ENCODE measurements around the gene CACNA1F. TPM values are rescaled to one million over a fixed set of nuclear protein-coding genes. Genes with fewer than 3 reads are reported as not detected.

The CACNA1F gene
- total RNA-seq, 2 donors from 2014 or later: 0.14 TPM; not detected in 1

DNA sequence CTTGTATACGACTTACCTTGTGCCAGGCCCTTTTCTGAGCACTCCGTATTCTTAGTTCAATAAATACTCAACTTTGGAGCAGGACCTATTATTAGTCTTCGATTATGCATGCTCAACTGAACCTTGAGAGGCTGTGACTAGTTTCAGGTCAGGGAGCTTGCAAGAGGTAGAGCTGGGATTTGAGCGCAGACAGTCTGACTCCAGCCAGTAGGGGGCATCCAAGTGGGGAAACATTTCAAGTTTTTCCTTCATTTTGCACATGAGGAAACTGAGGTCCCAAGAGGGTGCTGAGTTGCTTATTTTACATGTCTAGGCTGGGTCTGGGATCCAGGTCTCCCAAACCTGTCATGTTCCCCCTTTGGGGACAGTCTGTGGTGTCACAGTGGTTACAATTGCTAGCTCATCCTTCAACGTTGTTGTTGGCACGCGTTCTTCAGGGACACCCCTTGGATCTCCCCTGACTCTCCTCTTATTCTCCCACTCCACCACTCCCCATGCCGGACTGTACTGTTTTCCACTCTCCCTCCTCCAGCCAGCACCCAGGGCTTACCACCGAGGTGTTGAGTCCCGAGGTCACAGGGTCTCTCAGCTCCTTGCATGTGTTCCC lies 40.3 kb downstream of the CACNA1F start:
- ATAC-seq (no peak), DNase-seq (ENCODE audit: low spot score) (no peak)
- H3K27me3 Mint-ChIP-seq: peaks cover under 1 to 2% of the 10 kb centered on the region in 2 donors
- H3K9me3 Mint-ChIP-seq: no peaks in the 10 kb centered on the region
- H3K4me3 Mint-ChIP-seq: peak overlapping the region; percentile 44
- peaks cover 14 to 26% of the 10 kb centered on the region in 2 donors for H3K4me1 Mint-ChIP-seq (ENCODE audit: low read depth in 2 of 2)
- H3K36me3 Mint-ChIP-seq: no peaks in the 10 kb centered on the region
- H3K27ac Mint-ChIP-seq: peak overlapping the region in 1 of 2 donors; percentile 36

GRCh38 chrX:49191574-49192011 lies 41.5 kb downstream of the CACNA1F start:
- Mint-ChIP-seq H3K4me1 (ENCODE audit: low read depth in 2 of 2) (peaks cover 14 to 24% of the 10 kb centered on the region in 2 donors), H3K9me3 (no peaks in the 10 kb centered on the region), H3K36me3 (no peaks in the 10 kb centered on the region), H3K4me3 (peak overlapping the region; percentile 97), H3K27me3 (no peaks in the 10 kb centered on the region), H3K27ac (peak overlapping the region; percentile 86 to 90)
- no peak for DNase-seq (ENCODE audit: low spot score)
- peak in 1 of 2 donors; percentile 18 for ATAC-seq

- ATAC-seq (peak; percentile 94 to 95), DNase-seq (ENCODE audit: low spot score) (peak; percentile 93)
- H3K27ac Mint-ChIP-seq: peak overlapping the region; percentile 86 to 90
- H3K4me1 Mint-ChIP-seq (ENCODE audit: low read depth in 2 of 2): peaks cover 16 to 24% of the 10 kb centered on the region in 2 donors
- no peaks in the 10 kb centered on the region for H3K27me3 Mint-ChIP-seq
- peak overlapping the region; percentile 97 for H3K4me3 Mint-ChIP-seq
- no peaks in the 10 kb centered on the region for H3K9me3 Mint-ChIP-seq
- H3K36me3 Mint-ChIP-seq: no peaks in the 10 kb centered on the region
These were observed 42.1 kb downstream of the CACNA1F start for GRCh38 chrX:49190821-49191573.

DNA sequence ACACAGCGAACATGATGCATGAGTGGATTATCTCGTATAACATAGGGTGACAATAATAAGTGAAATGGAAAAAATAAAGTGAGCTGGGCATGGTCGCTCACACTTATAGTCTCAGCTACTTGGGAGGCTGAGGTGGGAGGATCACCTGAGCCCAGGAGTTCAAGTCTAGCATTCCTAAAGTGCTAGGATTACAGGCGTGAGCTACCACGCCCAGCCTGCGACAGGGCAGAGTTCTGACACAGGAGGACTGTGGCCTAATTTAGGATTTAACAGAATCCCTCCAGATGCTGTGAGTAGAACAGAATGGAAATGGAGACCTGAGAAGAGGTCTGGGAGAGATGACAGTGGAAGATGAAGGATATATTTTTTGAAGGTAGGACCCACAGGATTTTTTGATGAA lies 43.5 kb downstream of the CACNA1F start:
- Mint-ChIP-seq H3K4me3 (peak overlapping the region; percentile 97), H3K27me3 (no peaks in the 10 kb centered on the region), H3K9me3 (no peaks in the 10 kb centered on the region), H3K4me1 (ENCODE audit: low read depth in 2 of 2) (peaks cover 22 to 29% of the 10 kb centered on the region in 2 donors), H3K36me3 (no peaks in the 10 kb centered on the region), H3K27ac (peak overlapping the region in 1 of 2 donors; percentile 90)
- ATAC-seq: no peak
- DNase-seq (ENCODE audit: low spot score): no peak

- no peak overlapping the region for H3K4me3 Mint-ChIP-seq
- H3K4me1 Mint-ChIP-seq (ENCODE audit: low read depth in 2 of 2): peaks cover 19 to 25% of the 10 kb centered on the region in 2 donors
- no peak for ATAC-seq
These were observed 44.6 kb downstream of the CACNA1F start for GRCh38 chrX:49188468-49189076.

DNA sequence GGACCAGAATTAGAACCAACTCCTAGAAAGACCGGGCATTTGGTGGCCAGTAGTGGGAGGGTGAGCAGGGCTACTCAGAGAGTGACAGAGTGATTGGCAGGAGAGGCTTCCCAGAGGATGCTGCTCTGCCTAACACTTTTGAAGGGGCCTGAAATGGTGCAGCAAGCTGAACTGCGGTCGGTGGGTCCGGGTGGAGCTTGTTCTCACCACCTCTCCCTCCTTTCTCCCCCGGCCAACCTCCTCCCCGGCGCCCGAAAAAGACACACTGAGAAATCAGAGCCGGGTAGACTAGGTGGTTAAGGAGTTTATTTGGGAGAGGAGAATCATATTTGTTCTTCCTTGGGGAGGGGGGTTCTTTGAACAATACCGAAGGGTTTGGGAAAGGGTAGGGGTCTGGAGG lies 45.6 kb downstream of the CACNA1F start:
- H3K27me3 Mint-ChIP-seq: no peaks in the 10 kb centered on the region
- H3K9me3 Mint-ChIP-seq: no peaks in the 10 kb centered on the region
- DNase-seq (ENCODE audit: low spot score) (no peak), ATAC-seq (no peak)
- H3K4me3 Mint-ChIP-seq: no peak overlapping the region
- peaks cover under 1% of the 10 kb centered on the region for H3K36me3 Mint-ChIP-seq
- peaks cover 18 to 20% of the 10 kb centered on the region in 2 donors for H3K4me1 Mint-ChIP-seq (ENCODE audit: low read depth in 2 of 2)
- no peak overlapping the region for H3K27ac Mint-ChIP-seq

More at GRCh38 chrX:49188468-49189076, 44.6 kb downstream of the CACNA1F start:
- no peaks in the 10 kb centered on the region for H3K27me3 Mint-ChIP-seq
- no peaks in the 10 kb centered on the region for H3K36me3 Mint-ChIP-seq
- H3K27ac Mint-ChIP-seq: no peak overlapping the region
- H3K9me3 Mint-ChIP-seq: no peaks in the 10 kb centered on the region
- no peak for DNase-seq (ENCODE audit: low spot score)

- DNase-seq (ENCODE audit: low spot score) (no peak), ATAC-seq (no peak)
- Mint-ChIP-seq H3K4me3 (no peak overlapping the region), H3K9me3 (no peaks in the 10 kb centered on the region), H3K4me1 (ENCODE audit: low read depth in 2 of 2) (peaks cover 20 to 21% of the 10 kb centered on the region in 2 donors), H3K36me3 (peaks cover 5% of the 10 kb centered on the region), H3K27ac (no peak overlapping the region), H3K27me3 (no peaks in the 10 kb centered on the region)
These were observed 46.1 kb downstream of the CACNA1F start for GRCh38 chrX:49187028-49187394.

DNA sequence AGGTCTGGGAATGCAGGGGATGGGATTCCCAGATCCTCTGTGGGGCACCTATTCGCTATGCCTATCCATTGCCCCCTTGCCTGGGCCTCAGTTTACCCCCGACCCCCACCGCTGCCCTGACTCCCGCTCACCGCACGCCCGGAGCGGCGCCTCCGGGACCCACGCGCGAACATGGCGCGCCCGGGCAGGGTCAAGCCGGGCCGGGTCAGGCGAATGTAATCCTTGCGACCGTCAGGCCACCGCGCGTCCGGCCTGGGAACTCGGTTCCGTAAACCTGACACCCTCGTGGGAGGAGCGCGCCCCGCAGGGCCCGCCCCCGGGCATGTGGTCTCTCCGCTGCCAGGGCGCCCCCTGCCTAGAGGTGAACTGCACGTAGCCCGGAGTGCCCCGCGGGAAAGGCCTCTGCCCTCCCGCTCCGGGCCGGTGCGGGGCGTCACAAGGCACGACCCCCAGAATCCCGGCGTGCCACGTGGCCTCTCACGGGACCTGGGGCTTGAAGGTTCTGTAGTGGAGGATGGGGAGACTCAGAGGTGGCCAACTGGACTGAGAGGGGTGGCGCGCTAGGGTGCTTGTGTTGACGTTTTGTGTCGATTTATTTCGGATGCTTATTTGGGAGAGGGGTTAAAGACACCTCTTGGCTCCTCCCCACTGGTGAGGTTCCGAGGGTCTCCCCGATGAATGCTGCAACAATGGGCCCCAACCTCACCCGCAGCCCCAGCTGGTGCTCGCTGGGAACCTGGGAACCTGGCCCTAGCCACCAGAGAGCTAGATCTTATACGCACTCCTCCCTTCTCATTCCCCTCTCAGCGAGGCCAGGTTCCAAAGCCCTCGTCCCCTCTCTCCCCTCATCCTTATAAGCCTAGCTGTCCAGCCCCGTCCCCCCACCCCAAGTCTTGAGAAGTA lies 46.8 kb downstream of the CACNA1F start, which contains the start of gene PRICKLE3:
Gene PRICKLE3 (minus strand): TSS at position 249 of the 903 bp plus-strand sequence. CDS start 76 bp downstream, at position 173.
- peak; percentile 51 to 52 for ATAC-seq
- peak within 1 kb of the TSS in 1 of 2 donors; percentile 56 for H3K27ac Mint-ChIP-seq
- H3K4me1 Mint-ChIP-seq (ENCODE audit: low read depth in 2 of 2): peaks cover 20 to 21% of the 10 kb centered on the region in 2 donors
- peak; percentile 88 for DNase-seq (ENCODE audit: low spot score)
- H3K9me3 Mint-ChIP-seq: no peaks in the 10 kb centered on the region
- peak within 1 kb of the TSS; percentile 80 for H3K4me3 Mint-ChIP-seq
- no peaks in the 10 kb centered on the region for H3K27me3 Mint-ChIP-seq
- H3K36me3 Mint-ChIP-seq: peaks cover 5% of the 10 kb centered on the region

GRCh38 chrX:49184294-49185281 lies 48.6 kb downstream of the CACNA1F start:
- peaks cover 11% of the 10 kb centered on the region for H3K36me3 Mint-ChIP-seq
- DNase-seq (ENCODE audit: low spot score) (no peak), ATAC-seq (peak in 1 of 2 donors; percentile 46)
- H3K9me3 Mint-ChIP-seq: no peaks in the 10 kb centered on the region
- peak overlapping the region; percentile 80 for H3K4me3 Mint-ChIP-seq
- peaks cover 8 to 20% of the 10 kb centered on the region in 2 donors for H3K4me1 Mint-ChIP-seq (ENCODE audit: low read depth in 2 of 2)
- peak overlapping the region; percentile 39 to 56 for H3K27ac Mint-ChIP-seq
- no peaks in the 10 kb centered on the region for H3K27me3 Mint-ChIP-seq

DNA sequence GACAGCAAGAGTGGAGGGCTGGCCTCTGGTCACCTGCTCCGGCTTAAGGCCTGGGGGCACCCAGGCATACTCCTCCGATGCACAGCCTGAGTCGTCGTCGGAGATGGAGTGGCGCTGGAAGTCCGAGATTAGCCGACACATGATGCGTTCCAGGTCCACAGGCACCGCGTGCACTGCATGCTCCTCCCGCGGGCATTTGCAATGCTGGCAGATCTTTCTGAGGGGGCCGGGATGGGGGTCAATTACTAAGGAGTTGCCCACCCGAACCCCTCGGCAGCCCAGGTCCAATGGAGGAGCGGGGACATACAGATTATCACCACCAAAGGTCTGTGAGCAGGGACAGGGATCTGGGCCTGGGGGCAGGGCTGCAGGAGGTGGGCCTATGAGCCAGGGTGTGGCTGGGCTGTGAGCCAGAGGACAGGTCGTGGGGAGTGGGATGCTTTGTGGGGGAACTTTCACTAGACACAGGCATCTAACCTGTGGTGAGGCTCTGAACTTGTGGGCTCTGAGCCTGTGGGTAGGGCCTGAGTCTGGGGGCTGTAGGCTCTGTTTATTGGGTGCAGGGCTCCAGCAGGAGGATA lies 49.3 kb downstream of the CACNA1F start:
- ATAC-seq (no peak), DNase-seq (ENCODE audit: low spot score) (no peak)
- peaks cover 5 to 22% of the 10 kb centered on the region in 2 donors for H3K4me1 Mint-ChIP-seq (ENCODE audit: low read depth in 2 of 2)
- peak overlapping the region; percentile 80 for H3K4me3 Mint-ChIP-seq
- H3K9me3 Mint-ChIP-seq: no peaks in the 10 kb centered on the region
- peak overlapping the region in 1 of 2 donors; percentile 39 for H3K27ac Mint-ChIP-seq
- no peaks in the 10 kb centered on the region for H3K27me3 Mint-ChIP-seq
- H3K36me3 Mint-ChIP-seq: peaks cover 11% of the 10 kb centered on the region

DNA sequence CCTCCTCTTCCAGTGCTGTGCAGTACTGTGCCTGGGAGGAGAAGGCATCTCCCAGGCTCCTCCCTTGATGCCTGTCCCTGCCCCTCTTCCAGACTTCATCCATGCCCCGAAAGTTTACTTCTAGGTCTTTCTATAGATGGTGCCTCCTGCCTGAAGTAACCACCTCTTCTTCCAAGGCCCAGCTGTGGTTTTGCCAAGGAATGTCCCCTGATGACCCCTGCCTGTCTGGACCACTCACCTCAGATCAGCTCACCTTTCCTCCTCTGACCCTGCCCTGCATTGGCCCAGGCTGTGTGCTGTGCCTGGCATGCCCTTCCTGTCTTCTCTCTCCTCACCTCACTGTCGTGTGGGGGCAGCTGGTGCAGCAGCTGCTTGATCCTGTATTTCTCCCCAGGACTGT lies 53.8 kb downstream of the CACNA1F start:
- H3K9me3 Mint-ChIP-seq: no peaks in the 10 kb centered on the region

GRCh38 chrX:49178537-49178936 lies 54.6 kb downstream of the CACNA1F start:
- no peak for DNase-seq (ENCODE audit: low spot score)
- H3K4me3 Mint-ChIP-seq: no peak overlapping the region
- H3K9me3 Mint-ChIP-seq: no peaks in the 10 kb centered on the region
- H3K27ac Mint-ChIP-seq: no peak overlapping the region
- H3K36me3 Mint-ChIP-seq: peaks cover 11% of the 10 kb centered on the region
- peak in 1 of 2 donors; percentile 26 for ATAC-seq
- H3K27me3 Mint-ChIP-seq: no peaks in the 10 kb centered on the region
- H3K4me1 Mint-ChIP-seq (ENCODE audit: low read depth in 2 of 2): peaks cover 0 to 25% of the 10 kb centered on the region in 2 donors

More for the DNA sequence above, 53.8 kb downstream of the CACNA1F start:
- Mint-ChIP-seq H3K4me3 (no peak overlapping the region), H3K36me3 (peaks cover 11% of the 10 kb centered on the region), H3K27ac (no peak overlapping the region), H3K4me1 (ENCODE audit: low read depth in 2 of 2) (peaks cover 0 to 25% of the 10 kb centered on the region in 2 donors), H3K27me3 (no peaks in the 10 kb centered on the region)
- ATAC-seq: no peak
- no peak for DNase-seq (ENCODE audit: low spot score)
